ENCODE results near the gene ABCF3. TPM values are rescaled to one million over a fixed set of nuclear protein-coding genes. Genes with fewer than 3 reads are reported as not detected.

Gene ABCF3
- total and polyA plus RNA-seq, 2 of the 13 experiments (the other 11 are each of a cell fraction or from before 2014, with no cell fraction given): 38.8 to 46.5 TPM

DNA sequence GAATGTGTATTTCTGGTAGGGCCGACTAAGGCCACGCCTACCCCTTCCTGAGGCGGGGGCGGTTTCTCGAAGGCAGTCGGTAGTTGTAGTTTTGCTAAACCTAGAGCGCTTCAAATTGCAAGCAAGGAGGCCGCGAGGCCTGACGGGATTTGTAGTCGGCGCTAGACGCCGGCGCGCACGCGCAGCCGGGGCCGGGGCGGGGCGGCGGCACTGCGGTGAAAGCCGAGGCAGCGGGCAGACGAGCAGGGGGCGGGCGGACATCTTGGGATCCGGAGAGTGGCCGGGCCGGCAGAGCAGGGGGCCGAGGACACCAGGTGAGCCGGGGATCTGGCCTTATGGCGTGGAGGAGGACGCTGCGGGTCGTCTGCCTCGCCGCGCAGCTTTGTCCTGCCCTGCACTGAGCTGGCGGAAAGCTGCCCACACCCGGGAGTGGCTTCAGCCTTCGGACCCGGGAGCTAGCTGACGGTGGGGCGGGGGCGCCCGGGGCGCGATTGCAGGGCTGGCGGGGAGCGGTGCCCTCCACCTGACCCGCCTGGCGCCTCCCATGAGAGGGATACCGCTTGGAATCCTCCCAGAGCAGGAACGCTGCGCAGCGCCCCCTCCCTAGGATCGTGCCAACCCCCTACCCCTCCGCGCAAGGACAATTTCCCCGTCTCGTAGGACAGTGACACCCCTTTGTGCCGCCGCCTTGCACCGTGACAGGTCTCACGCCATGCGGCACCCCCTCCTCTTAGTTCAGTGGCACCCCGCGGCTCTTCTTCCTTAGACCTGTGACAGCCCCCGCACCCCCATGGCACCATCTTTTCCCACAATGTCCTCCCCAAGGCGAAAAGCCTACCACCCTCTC is 11.1 kb upstream of the ABCF3 start, which contains the start of gene AP2M1 (continued):
- TF ChIP-seq THAP7 (CRISPR knock-in tag; IDR thresholded peaks at IDR 0.05) (peak; percentile 67; the same call in 1 of the 2 replicates), STAG1 (CRISPR knock-in tag; IDR thresholded peaks at IDR 0.05) (no peak), RFX3 (CRISPR knock-in tag; IDR thresholded peaks at IDR 0.05) (no peak), ZNF841 (CRISPR knock-in tag; IDR thresholded peaks at IDR 0.05; ENCODE audit: borderline replicate concordance) (no peak), CCAR2 (optimal IDR thresholded peaks at IDR 0.05; ENCODE audit: low read depth, low read length) (no peak), POGK (CRISPR knock-in tag; conservative IDR thresholded peaks at IDR 0.05) (peak; percentile 70), CHD2 (IDR thresholded peaks at IDR 0.05; ENCODE audit: low read depth, low read length) (no peak), NCOA5 (CRISPR knock-in tag; IDR thresholded peaks at IDR 0.05) (no peak), NAIF1 (CRISPR knock-in tag; IDR thresholded peaks at IDR 0.05; ENCODE audit: borderline replicate concordance) (no peak), MED1 (CRISPR knock-in tag; IDR thresholded peaks at IDR 0.05) (peak; percentile 36; the same call in 1 of the 2 replicates), GTF2F1 (IDR thresholded peaks at IDR 0.05; ENCODE audit: low read length) (no peak), REL (CRISPR knock-in tag; conservative IDR thresholded peaks at IDR 0.05) (no peak), SIX1 (CRISPR knock-in tag; IDR thresholded peaks at IDR 0.05; ENCODE audit: borderline replicate concordance) (no peak), ZNF720 (CRISPR knock-in tag; IDR thresholded peaks at IDR 0.05) (no peak), DNMT3B (CRISPR knock-in tag; conservative IDR thresholded peaks at IDR 0.05) (no peak), FOXK2 (IDR thresholded peaks at IDR 0.05) (no peak), ZNF660 (CRISPR knock-in tag; IDR thresholded peaks at IDR 0.05; ENCODE audit: borderline replicate concordance, low read depth) (no peak), AGO1 (IDR thresholded peaks at IDR 0.05; ENCODE audit: low read depth, low read length, poor library complexity, severe bottlenecking) (peak; percentile 49), MBNL3 (CRISPR knock-in tag; conservative IDR thresholded peaks at IDR 0.05) (no peak)
- TF ChIP-seq, protein P1, sequence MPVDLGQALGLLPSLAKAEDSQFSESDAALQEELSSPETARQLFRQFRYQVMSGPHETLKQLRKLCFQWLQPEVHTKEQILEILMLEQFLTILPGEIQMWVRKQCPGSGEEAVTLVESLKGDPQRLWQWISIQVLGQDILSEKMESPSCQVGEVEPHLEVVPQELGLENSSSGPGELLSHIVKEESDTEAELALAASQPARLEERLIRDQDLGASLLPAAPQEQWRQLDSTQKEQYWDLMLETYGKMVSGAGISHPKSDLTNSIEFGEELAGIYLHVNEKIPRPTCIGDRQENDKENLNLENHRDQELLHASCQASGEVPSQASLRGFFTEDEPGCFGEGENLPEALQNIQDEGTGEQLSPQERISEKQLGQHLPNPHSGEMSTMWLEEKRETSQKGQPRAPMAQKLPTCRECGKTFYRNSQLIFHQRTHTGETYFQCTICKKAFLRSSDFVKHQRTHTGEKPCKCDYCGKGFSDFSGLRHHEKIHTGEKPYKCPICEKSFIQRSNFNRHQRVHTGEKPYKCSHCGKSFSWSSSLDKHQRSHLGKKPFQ (CRISPR knock-in tag; IDR thresholded peaks at IDR 0.05; ENCODE audit: insufficient replicate concordance): peak; percentile 58
- TF ChIP-seq, protein P2, sequence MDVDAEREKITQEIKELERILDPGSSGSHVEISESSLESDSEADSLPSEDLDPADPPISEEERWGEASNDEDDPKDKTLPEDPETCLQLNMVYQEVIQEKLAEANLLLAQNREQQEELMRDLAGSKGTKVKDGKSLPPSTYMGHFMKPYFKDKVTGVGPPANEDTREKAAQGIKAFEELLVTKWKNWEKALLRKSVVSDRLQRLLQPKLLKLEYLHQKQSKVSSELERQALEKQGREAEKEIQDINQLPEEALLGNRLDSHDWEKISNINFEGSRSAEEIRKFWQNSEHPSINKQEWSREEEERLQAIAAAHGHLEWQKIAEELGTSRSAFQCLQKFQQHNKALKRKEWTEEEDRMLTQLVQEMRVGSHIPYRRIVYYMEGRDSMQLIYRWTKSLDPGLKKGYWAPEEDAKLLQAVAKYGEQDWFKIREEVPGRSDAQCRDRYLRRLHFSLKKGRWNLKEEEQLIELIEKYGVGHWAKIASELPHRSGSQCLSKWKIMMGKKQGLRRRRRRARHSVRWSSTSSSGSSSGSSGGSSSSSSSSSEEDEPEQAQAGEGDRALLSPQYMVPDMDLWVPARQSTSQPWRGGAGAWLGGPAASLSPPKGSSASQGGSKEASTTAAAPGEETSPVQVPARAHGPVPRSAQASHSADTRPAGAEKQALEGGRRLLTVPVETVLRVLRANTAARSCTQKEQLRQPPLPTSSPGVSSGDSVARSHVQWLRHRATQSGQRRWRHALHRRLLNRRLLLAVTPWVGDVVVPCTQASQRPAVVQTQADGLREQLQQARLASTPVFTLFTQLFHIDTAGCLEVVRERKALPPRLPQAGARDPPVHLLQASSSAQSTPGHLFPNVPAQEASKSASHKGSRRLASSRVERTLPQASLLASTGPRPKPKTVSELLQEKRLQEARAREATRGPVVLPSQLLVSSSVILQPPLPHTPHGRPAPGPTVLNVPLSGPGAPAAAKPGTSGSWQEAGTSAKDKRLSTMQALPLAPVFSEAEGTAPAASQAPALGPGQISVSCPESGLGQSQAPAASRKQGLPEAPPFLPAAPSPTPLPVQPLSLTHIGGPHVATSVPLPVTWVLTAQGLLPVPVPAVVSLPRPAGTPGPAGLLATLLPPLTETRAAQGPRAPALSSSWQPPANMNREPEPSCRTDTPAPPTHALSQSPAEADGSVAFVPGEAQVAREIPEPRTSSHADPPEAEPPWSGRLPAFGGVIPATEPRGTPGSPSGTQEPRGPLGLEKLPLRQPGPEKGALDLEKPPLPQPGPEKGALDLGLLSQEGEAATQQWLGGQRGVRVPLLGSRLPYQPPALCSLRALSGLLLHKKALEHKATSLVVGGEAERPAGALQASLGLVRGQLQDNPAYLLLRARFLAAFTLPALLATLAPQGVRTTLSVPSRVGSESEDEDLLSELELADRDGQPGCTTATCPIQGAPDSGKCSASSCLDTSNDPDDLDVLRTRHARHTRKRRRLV (CRISPR knock-in tag; IDR thresholded peaks at IDR 0.05): 0 out of 2 replicates have a peak, but pooled peaks have one; percentile 45

Data from HepG2 (cell line).